Activated T-cell treated with anti-CD3 and anti-CD28 coated beads, Interleukin-2, amount 50 U/mL, for 1 hour (primary cell): ENCODE results near the gene CHD2.
"Not testable (repeated sequence)": the region's sequence is repeated elsewhere in the genome, so short reads cannot be mapped to it uniquely, and the experiment has no call there.

ENCODE experiments used
- DNase-seq: peaks from one replicate; pipeline ENCODE4 v3.0.0-alpha.2; 2020

Gene CHD2

GRCh38 chr15:92906563-92907081 lies 6.5 kb downstream of the CHD2 start:
- DNase-seq: no peak

- no peak for DNase-seq
Observed at GRCh38 chr15:92907229-92907628, 7.1 kb downstream of the CHD2 start.

GRCh38 chr15:92907896-92908712 lies 8.0 kb downstream of the CHD2 start:
- no peak for DNase-seq

- DNase-seq: no peak
Observed at GRCh38 chr15:92908713-92909057, 8.6 kb downstream of the CHD2 start.

- DNase-seq: no peak
Observed at GRCh38 chr15:92909136-92909781, 9.1 kb downstream of the CHD2 start.

- no peak for DNase-seq
Observed at GRCh38 chr15:92910451-92910850, 10.3 kb downstream of the CHD2 start.

GRCh38 chr15:92914103-92914499 lies 14.0 kb downstream of the CHD2 start:
- DNase-seq: no peak

- no peak for DNase-seq
Observed at GRCh38 chr15:92914768-92915221, 14.7 kb downstream of the CHD2 start.

GRCh38 chr15:92915766-92916435 lies 15.8 kb downstream of the CHD2 start:
- DNase-seq: no peak

- peak; percentile 88 for DNase-seq
Observed at GRCh38 chr15:92917598-92918407, 17.7 kb downstream of the CHD2 start.

GRCh38 chr15:92918881-92919280 lies 18.8 kb downstream of the CHD2 start:
- not testable (repeated sequence) for DNase-seq

- no peak for DNase-seq
Observed at GRCh38 chr15:92920595-92921161, 20.6 kb downstream of the CHD2 start.

GRCh38 chr15:92921215-92922131 lies 21.3 kb downstream of the CHD2 start:
- no peak for DNase-seq

- DNase-seq: no peak
Observed at GRCh38 chr15:92922418-92923002, 22.4 kb downstream of the CHD2 start.

- DNase-seq: no peak
Observed at GRCh38 chr15:92924216-92924615, 24.1 kb downstream of the CHD2 start.

- no peak for DNase-seq
Observed at GRCh38 chr15:92925454-92925853, 25.3 kb downstream of the CHD2 start.

GRCh38 chr15:92928225-92928750 lies 28.2 kb downstream of the CHD2 start:
- DNase-seq: no peak

GRCh38 chr15:92929002-92929401 lies 28.9 kb downstream of the CHD2 start:
- no peak for DNase-seq

GRCh38 chr15:92930054-92930621 lies 30.0 kb downstream of the CHD2 start:
- no peak for DNase-seq

- DNase-seq: no peak
Observed at GRCh38 chr15:92930776-92931175, 30.7 kb downstream of the CHD2 start.
